Thymus (tissue), 11 donors: Measurements from ENCODE around the gene BACE1. TPM values are rescaled to one million over a fixed set of nuclear protein-coding genes. Genes with fewer than 3 reads are reported as not detected.
"Not testable (repeated sequence)": the region's sequence is repeated elsewhere in the genome, so short reads cannot be mapped to it uniquely, and the experiment has no call there.

ENCODE experiments used
- DNase-seq, 9 donors: peaks; one replicate each; pipeline ENCODE4 v3.0.0-alpha.2; 2013; ENCODE audit warnings: low spot score in 9 of 9, low read depth in 6 of 9, missing footprints in 1 of 9
- H3K27ac ChIP-seq, 2 donors: one replicate each; pipeline ENCODE4 v1.5.1; 2013; ENCODE audit warnings: control low read depth in 1 of 2, low read depth in 1 of 2, low read length in 1 of 2, mild to moderate bottlenecking in 1 of 2, moderate library complexity in 1 of 2
- H3K27me3 ChIP-seq, 2 donors: one replicate each; pipeline ENCODE4 v1.5.1; 2013; ENCODE audit warnings: low read length in 1 of 2; ENCODE audit not compliant: control insufficient read depth in 2 of 2, insufficient read depth in 1 of 2
- H3K36me3 ChIP-seq, 2 donors: one replicate each; pipeline ENCODE4 v1.5.1; 2013; ENCODE audit warnings: low read length in 1 of 2, mild to moderate bottlenecking in 1 of 2, moderate library complexity in 1 of 2; ENCODE audit not compliant: control insufficient read depth in 2 of 2, insufficient read depth in 2 of 2
- H3K4me1 ChIP-seq, 2 donors: one replicate each; pipeline ENCODE4 v1.5.1; 2013; ENCODE audit warnings: low read length in 2 of 2; ENCODE audit not compliant: control insufficient read depth in 2 of 2, insufficient read depth in 2 of 2
- H3K4me3 ChIP-seq, 2 donors: one replicate each; pipeline ENCODE4 v1.5.1; 2013; ENCODE audit warnings: low read length in 2 of 2, control low read depth in 1 of 2, mild to moderate bottlenecking in 1 of 2
- H3K9me3 ChIP-seq, 2 donors: one replicate each; pipeline ENCODE4 v1.5.1; 2013; ENCODE audit warnings: low read length in 1 of 2, mild to moderate bottlenecking in 1 of 2; ENCODE audit not compliant: control insufficient read depth in 2 of 2, insufficient read depth in 1 of 2
- WGBS: extraction: QIAGEN DNeasy Blood & Tissue Kit; methylation state at CpG from one replicate; pipeline ENCODE4 v1.1.7; 2013; 5-methylcytosine and 5-hydroxymethylcytosine counted together
- polyA plus RNA-seq: library from polyadenylated mRNA; stranded (reverse); fragments of 200-250 nt; gene quantifications from one replicate; pipeline ENCODE4 v1.2.3, GENCODE V29; 2013
- total RNA-seq: library from RNA; stranded (reverse); fragments of 120-200 nt; gene quantifications from one replicate; pipeline ENCODE4 v1.2.4, GENCODE V29; 2013
- donor health status: healthy.

The BACE1 gene
- total and polyA plus RNA-seq, 2 donors, result 1.7 to 4.9 TPM

GRCh38 chr11:117286588-117286987 is 29.5 kb downstream of the BACE1 start:
- WGBS, result 86% methylated on average over 2 of the region's 2 CpGs
- Histone ChIP-seq H3K27ac (no peak overlapping the region), H3K36me3 (peaks cover 36 to 58% of the 10 kb centered on the region in 2 donors)

GRCh38 chr11:117284053-117284452 is 32.0 kb downstream of the BACE1 start:
- no peaks in the 10 kb centered on the region for H3K27me3 ChIP-seq
- no peak for DNase-seq
- no peaks in the 10 kb centered on the region for H3K4me1 ChIP-seq
- no peaks in the 10 kb centered on the region for H3K9me3 ChIP-seq
- peaks cover 50 to 64% of the 10 kb centered on the region in 2 donors for H3K36me3 ChIP-seq
- WGBS, result over 99% methylated on average over 2 of the region's 2 CpGs
- no peak overlapping the region for H3K27ac ChIP-seq
- no peak overlapping the region for H3K4me3 ChIP-seq

More at GRCh38 chr11:117286588-117286987, 29.5 kb downstream of the BACE1 start:
- Histone ChIP-seq H3K9me3 (no peaks in the 10 kb centered on the region), H3K27me3 (no peaks in the 10 kb centered on the region), H3K4me1 (no peaks in the 10 kb centered on the region), H3K4me3 (no peak overlapping the region)
- no peak for DNase-seq

- WGBS, result 96% methylated on average over 3 of the region's 3 CpGs
- H3K9me3 ChIP-seq, result no peaks in the 10 kb centered on the region
- H3K27me3 ChIP-seq, result no peaks in the 10 kb centered on the region
- peaks cover 49 to 59% of the 10 kb centered on the region in 2 donors for H3K36me3 ChIP-seq
- no peaks in the 10 kb centered on the region for H3K4me1 ChIP-seq
- DNase-seq, result no peak
- H3K4me3 ChIP-seq, result no peak overlapping the region
- H3K27ac ChIP-seq, result no peak overlapping the region
Observed at GRCh38 chr11:117282956-117283355, 33.1 kb downstream of the BACE1 start.

- H3K27ac ChIP-seq, result no peak overlapping the region
- no peaks in the 10 kb centered on the region for H3K27me3 ChIP-seq
- H3K4me3 ChIP-seq, result no peak overlapping the region
- no peaks in the 10 kb centered on the region for H3K4me1 ChIP-seq
- 98% methylated on average over 7 of the region's 7 CpGs for WGBS
- peaks cover 44 to 50% of the 10 kb centered on the region in 2 donors for H3K36me3 ChIP-seq
- no peak for DNase-seq
- H3K9me3 ChIP-seq, result no peaks in the 10 kb centered on the region
Observed at GRCh38 chr11:117281869-117282268, 34.2 kb downstream of the BACE1 start.

- Histone ChIP-seq H3K27ac (no peak overlapping the region), H3K36me3 (peaks cover 41 to 48% of the 10 kb centered on the region in 2 donors), H3K27me3 (no peaks in the 10 kb centered on the region), H3K9me3 (no peaks in the 10 kb centered on the region), H3K4me3 (no peak overlapping the region), H3K4me1 (no peaks in the 10 kb centered on the region)
- WGBS, result 98% methylated on average over 6 of the region's 6 CpGs
- no peak for DNase-seq
Observed at GRCh38 chr11:117281159-117281558, 34.9 kb downstream of the BACE1 start.

- H3K9me3 ChIP-seq, result no peaks in the 10 kb centered on the region
- no peak overlapping the region for H3K4me3 ChIP-seq
- no peaks in the 10 kb centered on the region for H3K4me1 ChIP-seq
- WGBS, result 93% methylated on average over 4 of the region's 4 CpGs
- no peak overlapping the region for H3K27ac ChIP-seq
- H3K27me3 ChIP-seq, result no peaks in the 10 kb centered on the region
- DNase-seq, result peak in 1 of 9 donors; percentile 0
- H3K36me3 ChIP-seq, result peaks cover 36 to 41% of the 10 kb centered on the region in 2 donors
Observed at GRCh38 chr11:117279711-117280376, 36.2 kb downstream of the BACE1 start.

GRCh38 chr11:117278347-117278746 is 37.7 kb downstream of the BACE1 start:
- Histone ChIP-seq H3K4me1 (no peaks in the 10 kb centered on the region), H3K27me3 (no peaks in the 10 kb centered on the region), H3K27ac (no peak overlapping the region), H3K4me3 (no peak overlapping the region), H3K36me3 (peaks cover 29 to 32% of the 10 kb centered on the region in 2 donors), H3K9me3 (no peaks in the 10 kb centered on the region)
- WGBS, result 95% methylated on average over 2 of the region's 2 CpGs
- DNase-seq, result no peak

GRCh38 chr11:117273550-117274289 is 42.3 kb downstream of the BACE1 start:
- no peaks in the 10 kb centered on the region for H3K27me3 ChIP-seq
- H3K4me3 ChIP-seq, result no peak overlapping the region
- no peaks in the 10 kb centered on the region for H3K4me1 ChIP-seq
- 98% methylated on average over 9 of the region's 9 CpGs for WGBS
- no peaks in the 10 kb centered on the region for H3K9me3 ChIP-seq
- H3K36me3 ChIP-seq, result peaks cover 0 to 4% of the 10 kb centered on the region in 2 donors
- no peak for DNase-seq
- no peak overlapping the region for H3K27ac ChIP-seq

GRCh38 chr11:117272175-117272574 is 43.9 kb downstream of the BACE1 start:
- DNase-seq, H3K9me3 ChIP-seq, H3K4me1 ChIP-seq, H3K4me3 ChIP-seq, H3K27ac ChIP-seq, H3K27me3 ChIP-seq, H3K36me3 ChIP-seq: not testable (repeated sequence)
- WGBS, result 98% methylated on average over 5 of the region's 5 CpGs
